Right cardiac atrium (tissue), 5 donors: ENCODE results near the gene HPS4. TPM values are rescaled to one million over a fixed set of nuclear protein-coding genes. Genes with fewer than 3 reads are reported as not detected.
"Not testable (repeated sequence)": the region's sequence is repeated elsewhere in the genome, so short reads cannot be mapped to it uniquely, and the experiment has no call there.

ENCODE experiments used
- ATAC-seq, 2 donors: fragments of 200-7000 bp; cut with Tn5 transposase; one replicate each; pipeline versions ENCODE4 v1.8.0 to v1.9.1; 2020; ENCODE audit warnings: moderate library complexity in 2 of 2, mild to moderate bottlenecking in 1 of 2
- DNase-seq, 3 donors: peaks; one replicate each; pipeline ENCODE4 v3.0.0-alpha.2; 2020
- H3K27ac ChIP-seq: one replicate; pipeline ENCODE4 v1.5.1; 2013; ENCODE audit warnings: mild to moderate bottlenecking, low read length, control low read depth, moderate library complexity
- H3K27me3 ChIP-seq: one replicate; pipeline ENCODE4 v1.6.1; 2013; ENCODE audit not compliant: control insufficient read depth, insufficient read depth
- H3K4me1 ChIP-seq: one replicate; pipeline ENCODE4 v1.6.1; 2013; ENCODE audit warnings: low read length; ENCODE audit not compliant: control insufficient read depth, insufficient read depth
- H3K4me3 ChIP-seq: one replicate; pipeline ENCODE4 v1.5.1; 2013; ENCODE audit warnings: low read length, control low read depth
- H3K9me3 ChIP-seq: one replicate; pipeline ENCODE4 v1.6.1; 2013; ENCODE audit warnings: low read length; ENCODE audit not compliant: control insufficient read depth
- WGBS: extraction: QIAGEN DNeasy Blood & Tissue Kit; methylation state at CpG from one replicate; pipeline ENCODE4 v1.1.7; 2013; 5-methylcytosine and 5-hydroxymethylcytosine counted together
- intact Hi-C, 4 donors: fragments of 100-400 bp; cut with DNase I; formaldehyde crosslinking; loops; one replicate each; pipeline versions ENCODE4 v1.11.0 to v1.14.0; 2022 to 2023
- polyA plus RNA-seq: library from polyadenylated mRNA; stranded (reverse); fragments of 200-250 nt; gene quantifications from one replicate; pipeline ENCODE4 v1.2.3, GENCODE V29; 2013
- total RNA-seq, 4 donors: library from RNA; stranded (reverse); fragmentation: NEBNext Ultra II Directional; extraction: Animal tissue kit (Norgen Biotek cat#: 25700); gene quantifications; one replicate each; pipeline ENCODE4 v1.2.1, GENCODE V29; 2021
- donor health status: healthy with polysubstance abuse.
- donor health status: DM: no; HTN: yes; CAD: no.
- donor health status: DM: no; HTN: no; CAD: no.
- donor health status: DM: no; HTN: yes; CAD: no; lungs with severe emphysema.
- donor health status: DM: yes; HTN: yes; CAD: no.

Gene HPS4
- total and polyA plus RNA-seq, 5 donors: 7.4 to 14.0 (median 12.0) TPM

DNA sequence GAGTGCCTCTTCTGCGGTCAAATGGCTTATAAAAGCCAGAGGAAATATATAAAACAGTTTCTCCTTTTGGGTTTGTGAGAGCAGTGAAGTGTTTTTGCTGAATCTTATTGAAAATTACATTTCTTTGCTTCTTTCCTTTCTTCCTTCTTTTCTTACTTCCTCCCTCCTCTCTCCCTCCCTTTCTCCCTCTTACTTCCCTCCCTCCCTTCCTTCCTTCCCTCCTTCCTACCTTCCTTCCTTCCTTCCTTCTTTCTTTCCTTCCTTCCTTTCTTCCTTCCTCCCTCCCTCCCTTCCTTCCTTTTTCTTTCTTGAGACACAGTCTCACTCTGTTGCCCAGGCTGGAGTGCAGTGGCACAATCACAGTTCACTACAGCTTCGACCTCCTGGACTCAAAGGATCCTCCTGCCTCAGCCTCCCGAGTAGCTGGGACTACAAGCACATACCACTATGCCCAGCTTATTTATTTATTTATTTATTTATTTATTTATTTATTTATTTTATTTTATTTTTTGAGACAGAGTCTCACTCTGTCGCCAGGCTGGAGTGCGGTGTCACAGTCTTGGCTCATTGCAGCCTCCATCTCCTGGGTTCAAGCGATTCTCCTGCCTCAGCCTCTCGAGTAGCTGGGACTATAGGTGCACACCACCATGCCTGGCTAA is 74.9 kb downstream of the HPS4 start:
- H3K4me1 ChIP-seq, H3K27me3 ChIP-seq, H3K4me3 ChIP-seq, ATAC-seq, intact Hi-C loops, H3K9me3 ChIP-seq, H3K27ac ChIP-seq, DNase-seq: not testable (repeated sequence)
- 96% methylated on average over 7 of the region's 7 CpGs for WGBS

DNA sequence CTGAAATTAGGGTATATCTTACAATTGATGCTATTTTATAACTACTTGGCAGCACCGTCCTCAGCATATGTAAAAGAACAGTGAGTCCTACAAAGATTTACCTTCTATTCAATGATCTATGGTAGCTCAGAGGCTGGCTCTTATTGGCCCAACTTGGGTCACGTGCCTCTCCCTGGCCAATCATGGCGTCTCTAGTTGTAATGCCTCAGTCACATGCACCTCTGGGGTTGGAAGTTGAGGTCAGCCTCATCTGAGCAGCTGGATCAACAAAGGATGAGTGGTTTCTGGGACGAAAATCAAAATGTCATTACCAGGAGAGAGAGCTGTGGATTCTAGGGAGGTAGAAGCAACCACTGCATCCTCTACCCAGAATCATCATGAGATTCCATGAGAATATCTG is 77.5 kb downstream of the HPS4 start:
- ATAC-seq (no peak), DNase-seq (no peak)
- H3K4me1 ChIP-seq: no peaks in the 10 kb centered on the region
- no peak overlapping the region for H3K27ac ChIP-seq
- 82% methylated on average over 4 of the region's 4 CpGs for WGBS
- H3K4me3 ChIP-seq: no peak overlapping the region
- intact Hi-C loops: no loop called here
- no peaks in the 10 kb centered on the region for H3K9me3 ChIP-seq
- H3K27me3 ChIP-seq: no peaks in the 10 kb centered on the region

DNA sequence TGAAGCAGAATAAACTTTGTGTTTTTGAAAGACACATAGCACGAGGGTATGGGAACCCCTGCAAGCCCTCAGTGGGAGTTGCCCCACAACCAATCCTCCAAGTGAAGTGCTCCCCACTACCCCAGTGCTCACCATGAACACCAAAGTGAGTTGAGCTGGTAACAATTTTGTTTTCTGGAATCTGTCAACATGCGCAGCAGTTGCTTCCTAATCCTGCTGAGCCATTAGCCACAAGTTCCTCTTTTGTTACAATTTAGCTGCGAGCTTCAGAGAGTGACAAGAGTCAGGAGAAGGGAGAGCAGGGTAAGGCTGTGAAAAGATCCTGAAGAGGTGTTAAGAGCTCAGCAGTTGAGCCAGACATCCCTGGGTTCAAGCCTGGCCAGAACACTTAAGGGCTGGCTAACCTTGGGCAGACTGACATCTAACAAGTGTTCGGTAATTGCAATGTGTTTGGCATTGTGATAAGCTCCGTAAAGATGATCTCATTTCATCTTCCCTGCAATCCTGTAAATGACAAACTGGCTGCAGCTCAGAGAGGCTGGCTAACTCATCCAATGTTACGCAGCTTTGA is 78.6 kb downstream of the HPS4 start:
- H3K27ac ChIP-seq: no peak overlapping the region
- H3K9me3 ChIP-seq: no peaks in the 10 kb centered on the region
- H3K4me3 ChIP-seq: no peak overlapping the region
- H3K4me1 ChIP-seq: no peaks in the 10 kb centered on the region
- H3K27me3 ChIP-seq: no peaks in the 10 kb centered on the region
- intact Hi-C loops: loop anchor here in 1 of 4 donors (5.0 kb wide), 1 partner anchor 57 kb away; no protein-coding TSS in a partner anchor
- 18% methylated on average over 6 of the region's 6 CpGs for WGBS
- DNase-seq (no peak), ATAC-seq (peak; percentile 21 to 81)

DNA sequence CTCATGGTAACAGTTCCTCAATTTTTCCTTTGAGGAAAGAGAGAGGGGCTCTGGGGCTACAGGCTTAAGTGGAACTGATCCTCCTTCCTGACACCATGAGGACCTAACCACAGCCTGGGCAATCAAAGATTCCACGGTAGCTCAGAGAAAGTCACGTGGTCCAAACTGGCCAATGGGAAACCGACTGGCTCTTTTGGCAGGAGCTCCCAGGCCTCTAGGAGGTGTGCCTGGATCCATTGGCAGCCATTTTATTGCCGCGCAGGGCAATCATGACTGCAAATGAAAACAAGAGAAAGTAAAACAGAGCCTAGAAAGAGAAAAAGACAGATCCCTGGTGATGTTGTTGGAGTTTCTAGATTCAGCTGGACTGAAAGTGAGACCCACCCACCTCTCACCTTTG is 81.9 kb downstream of the HPS4 start:
- no peak overlapping the region for H3K4me3 ChIP-seq
- WGBS: 76% methylated on average over 5 of the region's 5 CpGs
- no peaks in the 10 kb centered on the region for H3K4me1 ChIP-seq
- intact Hi-C loops: loop anchor here in 1 of 4 donors (5.0 kb wide), 1 partner anchor 61 kb away; no protein-coding TSS in a partner anchor
- no peaks in the 10 kb centered on the region for H3K9me3 ChIP-seq
- ATAC-seq (no peak), DNase-seq (no peak)
- H3K27ac ChIP-seq: no peak overlapping the region
- H3K27me3 ChIP-seq: no peaks in the 10 kb centered on the region

Other genes with a start within 250 kb of the HPS4 start
- gene ASPHD2, start 54.5 kb downstream of the HPS4 start, total RNA-seq: under 1 TPM; 0.08 to 0.50 (median 0.23) TPM
- gene ASPHD2, start 54.5 kb downstream of the HPS4 start, polyA plus RNA-seq: 0.05 TPM
- 10 to 100 TPM; 20.4 to 25.8 (median 22.3) TPM for gene SRRD, start 94 bp upstream of the HPS4 start, total RNA-seq
- gene SRRD, start 94 bp upstream of the HPS4 start, polyA plus RNA-seq: 10.8 TPM
- gene TFIP11, start 28.7 kb upstream of the HPS4 start, total RNA-seq: 10 to 100 TPM; 19.8 to 28.7 (median 25.4) TPM
- gene TFIP11, start 28.7 kb upstream of the HPS4 start, polyA plus RNA-seq: 15.2 TPM
- gene TPST2, start 106.3 kb upstream of the HPS4 start, total RNA-seq: 10 to 100 TPM; 30.5 to 55.2 (median 36.9) TPM
- gene TPST2, start 106.3 kb upstream of the HPS4 start, polyA plus RNA-seq: 27.6 TPM
- gene CRYBB1, start 134.2 kb upstream of the HPS4 start, total RNA-seq: 1 to 10 TPM in 2 of 4 donors, under 1 TPM in 2; 0.48 to 1.3 (median 0.99) TPM
- gene CRYBB1, start 134.2 kb upstream of the HPS4 start, polyA plus RNA-seq: 0.25 TPM
- gene CRYBA4, start 138.2 kb upstream of the HPS4 start, total RNA-seq: not detected
- not detected for gene CRYBA4, start 138.2 kb upstream of the HPS4 start, polyA plus RNA-seq
- gene MIAT, start 173.8 kb upstream of the HPS4 start, total RNA-seq: 1 to 10 TPM; 1.3 to 2.7 (median 1.5) TPM
- gene MIAT, start 173.8 kb upstream of the HPS4 start, polyA plus RNA-seq: 0.45 TPM